Measurements from ENCODE around the gene ELOA.

The ELOA gene
- total RNA-seq, result 60.5 to 68.2 (median 63.5) reads per million in 3 donors

- peaks cover 3% of the 10 kb centered on the region for H3K36me3 ChIP-seq (ENCODE audit: control insufficient read depth, insufficient read depth, low read length)
- peak within 1 kb of the TSS; percentile 87 for H3K27ac ChIP-seq (ENCODE audit: insufficient read depth, low read length, poor library complexity, severe bottlenecking)
- DNase-seq, result peak; percentile 51 to 64 (median 62)
- no peaks in the 10 kb centered on the region for H3K27me3 ChIP-seq (replicated peaks; ENCODE audit: control insufficient read depth, insufficient read depth, low read length, poor library complexity, severe bottlenecking)
- H3K9me3 ChIP-seq (ENCODE audit: control insufficient read depth, low read length), result no peaks in the 10 kb centered on the region
- peak within 1 kb of the TSS; percentile 91 for H3K4me3 ChIP-seq (ENCODE audit: insufficient read depth, low read depth, low read length, poor library complexity, severe bottlenecking)
- H3K4me1 ChIP-seq (ENCODE audit: control insufficient read depth, insufficient read depth, low read length, poor library complexity, severe bottlenecking), result peaks cover 18% of the 10 kb centered on the region
Observed at GRCh38 chr1:23743287-23744152, at the start of gene ELOA. TSS of gene ELOA (plus strand) at chr1:23743471. CDS start at chr1:23743504, 33 bp downstream.

GRCh38 chr1:23693599-23693998 is 49.7 kb upstream of the ELOA start:
- Histone ChIP-seq H3K9me3 (ENCODE audit: control insufficient read depth, low read length) (no peaks in the 10 kb centered on the region), H3K4me1 (ENCODE audit: control insufficient read depth, insufficient read depth, low read length, poor library complexity, severe bottlenecking) (peaks cover 16% of the 10 kb centered on the region), H3K27ac (ENCODE audit: insufficient read depth, low read length, poor library complexity, severe bottlenecking) (peak overlapping the region; percentile 74), H3K27me3 (replicated peaks; ENCODE audit: control insufficient read depth, insufficient read depth, low read length, poor library complexity, severe bottlenecking) (no peaks in the 10 kb centered on the region), H3K36me3 (ENCODE audit: control insufficient read depth, insufficient read depth, low read length) (peaks cover 52% of the 10 kb centered on the region), H3K4me3 (ENCODE audit: insufficient read depth, low read depth, low read length, poor library complexity, severe bottlenecking) (no peak overlapping the region)
- no peak for DNase-seq

- no peaks in the 10 kb centered on the region for H3K27me3 ChIP-seq (replicated peaks; ENCODE audit: control insufficient read depth, insufficient read depth, low read length, poor library complexity, severe bottlenecking)
- H3K4me1 ChIP-seq (ENCODE audit: control insufficient read depth, insufficient read depth, low read length, poor library complexity, severe bottlenecking), result peaks cover 16% of the 10 kb centered on the region
- peaks cover 59% of the 10 kb centered on the region for H3K36me3 ChIP-seq (ENCODE audit: control insufficient read depth, insufficient read depth, low read length)
- H3K9me3 ChIP-seq (ENCODE audit: control insufficient read depth, low read length), result no peaks in the 10 kb centered on the region
- no peak overlapping the region for H3K4me3 ChIP-seq (ENCODE audit: insufficient read depth, low read depth, low read length, poor library complexity, severe bottlenecking)
- no peak for DNase-seq
- no peak overlapping the region for H3K27ac ChIP-seq (ENCODE audit: insufficient read depth, low read length, poor library complexity, severe bottlenecking)
Observed at GRCh38 chr1:23694371-23694770, 48.9 kb upstream of the ELOA start.

- Histone ChIP-seq H3K27me3 (replicated peaks; ENCODE audit: control insufficient read depth, insufficient read depth, low read length, poor library complexity, severe bottlenecking) (no peaks in the 10 kb centered on the region), H3K36me3 (ENCODE audit: control insufficient read depth, insufficient read depth, low read length) (peaks cover 69% of the 10 kb centered on the region), H3K27ac (ENCODE audit: insufficient read depth, low read length, poor library complexity, severe bottlenecking) (peak overlapping the region; percentile 12), H3K9me3 (ENCODE audit: control insufficient read depth, low read length) (no peaks in the 10 kb centered on the region), H3K4me3 (ENCODE audit: insufficient read depth, low read depth, low read length, poor library complexity, severe bottlenecking) (no peak overlapping the region), H3K4me1 (ENCODE audit: control insufficient read depth, insufficient read depth, low read length, poor library complexity, severe bottlenecking) (peaks cover 16% of the 10 kb centered on the region)
- no peak for DNase-seq
Observed at GRCh38 chr1:23695667-23696066, 47.6 kb upstream of the ELOA start.

GRCh38 chr1:23696335-23696989 is 46.8 kb upstream of the ELOA start:
- Histone ChIP-seq H3K4me3 (ENCODE audit: insufficient read depth, low read depth, low read length, poor library complexity, severe bottlenecking) (no peak overlapping the region), H3K27ac (ENCODE audit: insufficient read depth, low read length, poor library complexity, severe bottlenecking) (no peak overlapping the region), H3K27me3 (replicated peaks; ENCODE audit: control insufficient read depth, insufficient read depth, low read length, poor library complexity, severe bottlenecking) (no peaks in the 10 kb centered on the region), H3K4me1 (ENCODE audit: control insufficient read depth, insufficient read depth, low read length, poor library complexity, severe bottlenecking) (peaks cover 16% of the 10 kb centered on the region), H3K36me3 (ENCODE audit: control insufficient read depth, insufficient read depth, low read length) (peaks cover 76% of the 10 kb centered on the region), H3K9me3 (ENCODE audit: control insufficient read depth, low read length) (no peaks in the 10 kb centered on the region)
- DNase-seq, result no peak

GRCh38 chr1:23698466-23698865 is 44.8 kb upstream of the ELOA start:
- Histone ChIP-seq H3K36me3 (ENCODE audit: control insufficient read depth, insufficient read depth, low read length) (peaks cover 86% of the 10 kb centered on the region), H3K4me1 (ENCODE audit: control insufficient read depth, insufficient read depth, low read length, poor library complexity, severe bottlenecking) (peaks cover 5% of the 10 kb centered on the region), H3K4me3 (ENCODE audit: insufficient read depth, low read depth, low read length, poor library complexity, severe bottlenecking) (no peak overlapping the region), H3K9me3 (ENCODE audit: control insufficient read depth, low read length) (no peaks in the 10 kb centered on the region), H3K27ac (ENCODE audit: insufficient read depth, low read length, poor library complexity, severe bottlenecking) (no peak overlapping the region), H3K27me3 (replicated peaks; ENCODE audit: control insufficient read depth, insufficient read depth, low read length, poor library complexity, severe bottlenecking) (no peaks in the 10 kb centered on the region)
- DNase-seq, result no peak

GRCh38 chr1:23699280-23700179 is 43.7 kb upstream of the ELOA start:
- Histone ChIP-seq H3K27me3 (replicated peaks; ENCODE audit: control insufficient read depth, insufficient read depth, low read length, poor library complexity, severe bottlenecking) (no peaks in the 10 kb centered on the region), H3K9me3 (ENCODE audit: control insufficient read depth, low read length) (no peaks in the 10 kb centered on the region), H3K4me1 (ENCODE audit: control insufficient read depth, insufficient read depth, low read length, poor library complexity, severe bottlenecking) (no peaks in the 10 kb centered on the region), H3K27ac (ENCODE audit: insufficient read depth, low read length, poor library complexity, severe bottlenecking) (no peak overlapping the region), H3K36me3 (ENCODE audit: control insufficient read depth, insufficient read depth, low read length) (peaks cover 76% of the 10 kb centered on the region), H3K4me3 (ENCODE audit: insufficient read depth, low read depth, low read length, poor library complexity, severe bottlenecking) (no peak overlapping the region)
- no peak for DNase-seq

GRCh38 chr1:23701310-23701709 is 42.0 kb upstream of the ELOA start:
- H3K27ac ChIP-seq (ENCODE audit: insufficient read depth, low read length, poor library complexity, severe bottlenecking), result no peak overlapping the region
- H3K36me3 ChIP-seq (ENCODE audit: control insufficient read depth, insufficient read depth, low read length), result peaks cover 58% of the 10 kb centered on the region
- H3K4me1 ChIP-seq (ENCODE audit: control insufficient read depth, insufficient read depth, low read length, poor library complexity, severe bottlenecking), result no peaks in the 10 kb centered on the region
- H3K9me3 ChIP-seq (ENCODE audit: control insufficient read depth, low read length), result no peaks in the 10 kb centered on the region
- H3K4me3 ChIP-seq (ENCODE audit: insufficient read depth, low read depth, low read length, poor library complexity, severe bottlenecking), result no peak overlapping the region
- H3K27me3 ChIP-seq (replicated peaks; ENCODE audit: control insufficient read depth, insufficient read depth, low read length, poor library complexity, severe bottlenecking), result no peaks in the 10 kb centered on the region
- DNase-seq, result no peak

GRCh38 chr1:23701996-23702395 is 41.3 kb upstream of the ELOA start:
- H3K27ac ChIP-seq (ENCODE audit: insufficient read depth, low read length, poor library complexity, severe bottlenecking), result no peak overlapping the region
- no peaks in the 10 kb centered on the region for H3K9me3 ChIP-seq (ENCODE audit: control insufficient read depth, low read length)
- H3K27me3 ChIP-seq (replicated peaks; ENCODE audit: control insufficient read depth, insufficient read depth, low read length, poor library complexity, severe bottlenecking), result no peaks in the 10 kb centered on the region
- no peaks in the 10 kb centered on the region for H3K4me1 ChIP-seq (ENCODE audit: control insufficient read depth, insufficient read depth, low read length, poor library complexity, severe bottlenecking)
- DNase-seq, result no peak
- H3K36me3 ChIP-seq (ENCODE audit: control insufficient read depth, insufficient read depth, low read length), result peaks cover 53% of the 10 kb centered on the region
- H3K4me3 ChIP-seq (ENCODE audit: insufficient read depth, low read depth, low read length, poor library complexity, severe bottlenecking), result no peak overlapping the region

Measured in effector memory CD4-positive, alpha-beta T cell (primary cell).